Measurements from ENCODE around the gene TNFSF10. TPM values are rescaled to one million over a fixed set of nuclear protein-coding genes. Genes with fewer than 3 reads are reported as not detected.

The TNFSF10 gene
- total and polyA plus RNA-seq, 2 of the 8 experiments (the other 6 are each of a cell fraction or from before 2014, with no cell fraction given): 0.06 TPM; not detected in 1

- Histone ChIP-seq H3K14ac (ENCODE audit: insufficient read length) (no peak overlapping the region), H4K8ac (ENCODE audit: extremely low read depth, insufficient read depth, low read length) (no peak overlapping the region), H3K4me3 (ENCODE audit: extremely low read depth in 1 of 4, insufficient read depth in 2 of 4, low read depth in 3 of 4, low read length in 4 of 4) (no peak overlapping the region), H3K18ac (ENCODE audit: extremely low read depth, low read length) (no peak overlapping the region), H4K91ac (replicated peaks; ENCODE audit: insufficient read length, low read length) (no peak overlapping the region), H4K20me1 (replicated peaks in 1 of 2; ENCODE audit: control insufficient read depth in 1 of 2, insufficient read depth in 2 of 2, low read length in 2 of 2) (no peaks in the 10 kb centered on the region), H3K9ac (replicated peaks in 1 of 4; ENCODE audit: extremely low read depth in 1 of 4, low read depth in 3 of 4, low read length in 3 of 4) (no peak overlapping the region), H3K23ac (ENCODE audit: insufficient read length) (no peak overlapping the region), H3K27me3 (replicated peaks in 1 of 4; ENCODE audit: control insufficient read depth in 3 of 4, extremely low read depth in 1 of 4, insufficient read depth in 3 of 4, low read length in 3 of 4) (no peaks in the 10 kb centered on the region), H3K4ac (replicated peaks; ENCODE audit: insufficient read length, low read depth, low read length) (no peak overlapping the region), H3K4me2 (ENCODE audit: insufficient read depth in 1 of 2, low read depth in 2 of 2, low read length in 2 of 2) (no peak overlapping the region), H3K79me2 (ENCODE audit: control insufficient read depth in 1 of 2, insufficient read depth in 2 of 2, low read length in 2 of 2) (no peaks in the 10 kb centered on the region), H2BK20ac (ENCODE audit: low read length) (no peak overlapping the region), H2BK120ac (replicated peaks; ENCODE audit: low read depth, low read length) (no peak overlapping the region), H2BK12ac (ENCODE audit: low read depth, low read length) (no peak overlapping the region), H2BK15ac (ENCODE audit: low read length) (no peak overlapping the region), H2BK5ac (ENCODE audit: low read depth, low read length) (no peak overlapping the region), H3K23me2 (ENCODE audit: low read depth, low read length) (no peaks in the 10 kb centered on the region), H3K4me1 (replicated peaks in 1 of 4; ENCODE audit: control insufficient read depth in 3 of 4, insufficient read depth in 4 of 4, low read length in 3 of 4) (no peaks in the 10 kb centered on the region), H3K36me3 (ENCODE audit: control insufficient read depth in 2 of 4, insufficient read depth in 4 of 4, low read length in 3 of 4) (no peaks in the 10 kb centered on the region), H3K27ac (ENCODE audit: low read depth, low read length) (no peak overlapping the region), H3K79me1 (ENCODE audit: low read depth, low read length) (no peaks in the 10 kb centered on the region), H2AFZ (ENCODE audit: low read length) (no peak overlapping the region), H2AK5ac (ENCODE audit: low read depth, low read length) (no peak overlapping the region), H3K9me3 (ENCODE audit: insufficient read depth in 2 of 2, low read depth in 1 of 2, low read length in 1 of 2) (no peaks in the 10 kb centered on the region; a peak in 1 of 4 replicates), H3K56ac (replicated peaks; ENCODE audit: insufficient read length, low read depth, low read length) (no peak overlapping the region), H4K5ac (ENCODE audit: insufficient read length, low read depth, low read length) (no peak overlapping the region)
- no peak for TF ChIP-seq MAFK (IDR thresholded peaks at IDR 0.05; ENCODE audit: low read depth, low read length)
- POLR2A ChIA-PET (ENCODE audit: partially characterized antibody): no interaction called here
- CTCF ChIA-PET (ENCODE audit: partially characterized antibody): interaction anchor here (0.6 to 1.8 kb wide), 8 partner anchors 8 to 432 kb away, joined by 3 to 7 read pairs (median 4); no protein-coding TSS in a partner anchor
- DNase-seq (ENCODE audit: low read depth in 1 of 2, low spot score in 2 of 2): no peak
- 88% methylated on average over 2 of the region's 2 CpGs; no CpG with 5 or more reads in 1 of the 2 experiments for WGBS, 2 experiments (ENCODE audit: extremely low coverage in 1 of 2, insufficient coverage in 1 of 2, insufficient read length in 1 of 2, insufficient replicate concordance in 2 of 2, low coverage in 1 of 2, low lambda C conversion rate in 2 of 2, missing lambda C conversion rate in 1 of 2)
- no peak for FAIRE-seq
Observed at GRCh38 chr3:172467170-172467824, 55.9 kb downstream of the TNFSF10 start.

Measured in H1 (cell line).